Psoas muscle (tissue), 8 donors: ENCODE data around the gene DDIT3. TPM values are rescaled to one million over a fixed set of nuclear protein-coding genes. Genes with fewer than 3 reads are reported as not detected.
"Not testable (repeated sequence)": the region's sequence is repeated elsewhere in the genome, so short reads cannot be mapped to it uniquely, and the experiment has no call there.

Experiments
- ATAC-seq, 4 donors: fragments of 200-7000 bp; cut with Tn5 transposase; one replicate each; pipeline ENCODE4 v1.9.1; 2020; ENCODE audit warnings: moderate library complexity in 3 of 4, mild to moderate bottlenecking in 2 of 4
- DNase-seq, 2 donors: peaks; one replicate each; pipeline ENCODE4 v3.0.0-alpha.2; 2020
- H3K27ac ChIP-seq: fragments of 200-600 bp; one replicate; pipeline ENCODE4 v1.8.0; 2022
- H3K27me3 ChIP-seq, 3 donors: fragments of 200-600 bp in 1 of 3; one replicate each; pipeline versions ENCODE4 v1.6.1 to v1.8.0; 2013 to 2022; ENCODE audit warnings: low read length in 2 of 3, mild to moderate bottlenecking in 2 of 3, moderate library complexity in 1 of 3; ENCODE audit not compliant: insufficient read depth in 3 of 3
- H3K36me3 ChIP-seq, 2 donors: fragments of 200-600 bp in 1 of 2; one replicate each; pipeline versions ENCODE4 v1.6.1 to v1.8.0; 2013 to 2022; ENCODE audit warnings: low read depth in 1 of 2, mild to moderate bottlenecking in 1 of 2, moderate library complexity in 1 of 2; ENCODE audit not compliant: insufficient read depth in 1 of 2
- H3K4me1 ChIP-seq: fragments of 200-600 bp; one replicate; pipeline ENCODE4 v1.8.0; 2022
- H3K4me3 ChIP-seq: fragments of 200-600 bp; one replicate; pipeline ENCODE4 v1.8.0; 2022; ENCODE audit warnings: mild to moderate bottlenecking
- H3K9me3 ChIP-seq: fragments of 200-600 bp; one replicate; pipeline ENCODE4 v1.8.0; 2022
- WGBS, 3 donors: extraction: QIAGEN DNeasy Blood & Tissue Kit; methylation state at CpG; one replicate each; pipeline versions ENCODE4 v1.1.6 to v1.1.7; 2013; 5-methylcytosine and 5-hydroxymethylcytosine counted together
- intact Hi-C, 2 donors: fragments of 100-400 bp; cut with DNase I; formaldehyde crosslinking; loops; one replicate each; pipeline versions ENCODE4 v1.11.0 to v1.14.2; 2022
- polyA plus RNA-seq, 3 donors: library from polyadenylated mRNA; stranded (reverse); fragments of 200-250 nt; gene quantifications; one replicate each; pipeline ENCODE4 v1.2.3, GENCODE V29; 2013
- total RNA-seq, 4 donors: library from RNA; stranded (reverse); fragmentation: NEBNext Ultra II Directional in 2 of 4; extraction: Animal tissue kit (Norgen Biotek cat#: 25700) in 2 of 4; gene quantifications; one replicate each; pipeline versions ENCODE4 v1.2.1 to v1.2.4, GENCODE V29; 2021 to 2023
- TF ChIP-seq, protein P1 (sequence below): fragments of 200-600 bp; IDR thresholded peaks from one replicate; pipeline ENCODE4 v1.8.0; 2022; ENCODE audit warnings: antibody characterized with exemption
- donor health status: healthy with polysubstance abuse.
- donor health status: DM: no; HTN: no; CAD: no; lungs with moderate emphysema.
- donor health status: Bipolar disorder and iron deficiency.
- donor health status: healthy.
- donor health status: DM: yes; HTN: yes; CAD: no.
- donor health status: DM: no; HTN: no; CAD: no.
- donor health status: DM: no; HTN: no; CAD: no.
- donor health status: DM: yes; HTN: yes; CAD: no.

Gene DDIT3
- total and polyA plus RNA-seq, 7 donors, result 11.1 to 224 (median 59.5) TPM

DNA sequence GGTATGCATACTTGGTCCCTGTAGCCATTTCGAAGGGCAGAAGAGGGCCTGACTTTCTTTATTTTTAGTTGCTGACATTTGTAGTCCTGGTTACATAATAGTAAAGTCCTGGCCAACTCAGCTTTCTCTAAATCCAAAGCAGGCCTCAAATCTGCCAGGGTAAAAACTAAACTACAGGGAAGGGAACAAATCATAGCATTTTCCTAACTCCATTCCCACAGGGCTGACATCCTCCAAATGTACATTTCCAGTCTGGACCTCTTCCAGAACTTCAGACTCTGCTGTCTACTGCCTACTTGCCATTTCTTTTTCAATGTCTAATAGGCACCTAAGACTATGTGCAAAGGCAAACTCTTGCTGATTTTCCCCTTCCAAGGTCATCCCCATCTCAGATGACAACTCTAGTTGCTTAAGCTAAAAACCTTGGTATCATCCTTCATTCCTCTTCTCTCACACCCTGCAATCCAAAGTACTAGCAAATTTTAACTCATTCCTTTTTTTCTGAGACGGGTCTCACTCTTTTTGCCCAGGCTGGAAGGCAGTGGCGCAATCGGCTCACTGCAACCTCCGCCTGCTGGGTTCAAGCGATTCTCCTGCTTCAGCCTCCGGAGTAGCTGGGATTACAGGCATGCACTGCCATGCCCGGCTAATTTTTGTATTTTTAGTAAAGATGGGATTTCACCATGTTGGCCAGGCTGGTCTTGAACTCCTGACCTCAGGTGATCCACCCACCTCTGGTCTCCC, 2.0 kb downstream of the DDIT3 start:
- no peaks in the 10 kb centered on the region for H3K27me3 ChIP-seq
- H3K36me3 ChIP-seq, result peaks cover 11 to 48% of the 10 kb centered on the region in 2 donors
- no peak for ATAC-seq
- no peak for DNase-seq
- H3K4me3 ChIP-seq, result peak overlapping the region; percentile 96
- TF ChIP-seq, protein P1, sequence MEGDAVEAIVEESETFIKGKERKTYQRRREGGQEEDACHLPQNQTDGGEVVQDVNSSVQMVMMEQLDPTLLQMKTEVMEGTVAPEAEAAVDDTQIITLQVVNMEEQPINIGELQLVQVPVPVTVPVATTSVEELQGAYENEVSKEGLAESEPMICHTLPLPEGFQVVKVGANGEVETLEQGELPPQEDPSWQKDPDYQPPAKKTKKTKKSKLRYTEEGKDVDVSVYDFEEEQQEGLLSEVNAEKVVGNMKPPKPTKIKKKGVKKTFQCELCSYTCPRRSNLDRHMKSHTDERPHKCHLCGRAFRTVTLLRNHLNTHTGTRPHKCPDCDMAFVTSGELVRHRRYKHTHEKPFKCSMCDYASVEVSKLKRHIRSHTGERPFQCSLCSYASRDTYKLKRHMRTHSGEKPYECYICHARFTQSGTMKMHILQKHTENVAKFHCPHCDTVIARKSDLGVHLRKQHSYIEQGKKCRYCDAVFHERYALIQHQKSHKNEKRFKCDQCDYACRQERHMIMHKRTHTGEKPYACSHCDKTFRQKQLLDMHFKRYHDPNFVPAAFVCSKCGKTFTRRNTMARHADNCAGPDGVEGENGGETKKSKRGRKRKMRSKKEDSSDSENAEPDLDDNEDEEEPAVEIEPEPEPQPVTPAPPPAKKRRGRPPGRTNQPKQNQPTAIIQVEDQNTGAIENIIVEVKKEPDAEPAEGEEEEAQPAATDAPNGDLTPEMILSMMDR, result no peak
- H3K9me3 ChIP-seq, result no peaks in the 10 kb centered on the region
- H3K4me1 ChIP-seq, result peaks cover 35% of the 10 kb centered on the region
- intact Hi-C loops, result no loop called here
- peak overlapping the region; percentile 100 for H3K27ac ChIP-seq
- WGBS, 3 donors, result 23 to 55% (median 29%) methylated on average over 8 of the region's 8 CpGs

DNA sequence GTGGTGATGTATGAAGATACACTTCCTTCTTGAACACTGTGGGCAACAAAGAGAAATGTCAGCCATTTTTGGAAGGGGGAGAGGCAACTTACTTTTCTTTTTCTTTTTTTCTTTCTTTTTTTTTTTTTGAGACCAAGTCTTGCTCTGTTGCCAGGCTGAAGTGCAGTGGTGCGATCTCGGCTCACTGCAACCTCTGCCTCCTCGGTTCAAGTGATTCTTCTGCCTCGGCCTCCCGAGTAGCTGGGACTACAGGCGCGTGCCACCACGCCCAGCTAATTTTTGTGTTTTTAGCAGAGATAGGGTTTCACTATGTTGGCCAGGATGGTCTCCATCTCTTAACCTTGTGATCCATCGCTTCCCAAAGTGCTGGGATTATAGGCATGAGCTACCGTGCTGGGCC, 2.6 kb downstream of the DDIT3 start:
- 55 to 79% (median 60%) methylated on average over 10 of the region's 10 CpGs for WGBS, 3 donors
- intact Hi-C loops, ATAC-seq, DNase-seq, H3K9me3 ChIP-seq, H3K27me3 ChIP-seq: not testable (repeated sequence)
- H3K4me1 ChIP-seq, result peaks cover 35% of the 10 kb centered on the region
- peaks cover 12 to 54% of the 10 kb centered on the region in 2 donors for H3K36me3 ChIP-seq
- H3K27ac ChIP-seq, result peak overlapping the region; percentile 100
- peak overlapping the region; percentile 96 for H3K4me3 ChIP-seq

DNA sequence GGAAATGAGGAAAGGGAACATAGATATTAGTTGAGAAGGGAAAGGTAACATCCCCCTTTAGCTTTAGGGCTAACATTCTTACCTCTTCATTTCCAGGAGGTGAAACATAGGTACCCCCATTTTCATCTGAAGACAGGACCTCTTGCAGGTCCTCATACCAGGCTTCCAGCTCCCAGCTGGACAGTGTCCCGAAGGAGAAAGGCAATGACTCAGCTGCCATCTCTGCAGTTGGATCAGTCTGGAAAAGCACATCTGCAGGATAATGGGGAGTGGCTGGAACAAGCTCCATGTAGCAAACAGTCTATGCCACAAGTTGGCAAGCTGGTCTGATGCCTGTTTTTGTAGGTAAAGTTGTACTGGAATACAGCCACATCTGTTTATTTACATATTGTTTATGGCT, 3.1 kb downstream of the DDIT3 start:
- peak overlapping the region; percentile 100 for H3K27ac ChIP-seq
- H3K27me3 ChIP-seq, result no peaks in the 10 kb centered on the region
- peak overlapping the region; percentile 96 for H3K4me3 ChIP-seq
- intact Hi-C loops, result no loop called here
- 19 to 29% (median 24%) methylated on average over 1 of the region's 1 CpG for WGBS, 3 donors
- H3K9me3 ChIP-seq, result no peaks in the 10 kb centered on the region
- DNase-seq (no peak), ATAC-seq (no peak)
- H3K36me3 ChIP-seq, result peaks cover 15 to 59% of the 10 kb centered on the region in 2 donors
- TF ChIP-seq, protein P1, result no peak
- peaks cover 35% of the 10 kb centered on the region for H3K4me1 ChIP-seq

DNA sequence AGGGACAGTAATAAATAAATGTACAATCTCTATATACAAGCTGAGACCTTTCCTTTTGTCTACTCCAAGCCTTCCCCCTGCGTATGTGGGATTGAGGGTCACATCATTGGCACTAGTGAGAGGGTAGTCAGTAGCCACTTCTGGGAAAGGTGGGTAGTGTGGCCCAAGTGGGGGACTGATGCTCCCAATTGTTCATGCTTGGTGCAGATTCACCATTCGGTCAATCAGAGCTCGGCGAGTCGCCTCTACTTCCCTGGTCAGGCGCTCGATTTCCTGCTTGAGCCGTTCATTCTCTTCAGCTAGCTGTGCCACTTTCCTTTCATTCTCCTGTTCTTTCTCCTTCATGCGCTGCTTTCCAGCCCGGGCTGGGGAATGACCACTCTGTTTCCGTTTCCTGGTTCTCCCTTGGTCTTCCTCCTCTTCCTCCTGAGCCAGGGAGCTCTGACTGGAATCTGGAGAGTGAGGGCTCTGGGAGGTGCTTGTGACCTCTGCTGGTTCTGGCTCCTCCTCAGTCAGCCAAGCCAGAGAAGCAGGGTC, 3.6 kb downstream of the DDIT3 start:
- ATAC-seq (no peak), DNase-seq (no peak)
- peaks cover 35% of the 10 kb centered on the region for H3K4me1 ChIP-seq
- peak overlapping the region; percentile 100 for H3K27ac ChIP-seq
- WGBS, 3 donors, result 81 to 85% (median 82%) methylated on average over 11 of the region's 11 CpGs
- no peaks in the 10 kb centered on the region for H3K9me3 ChIP-seq
- no peak overlapping the region for H3K4me3 ChIP-seq
- H3K36me3 ChIP-seq, result peaks cover 15 to 64% of the 10 kb centered on the region in 2 donors
- TF ChIP-seq, protein P1, result no peak
- intact Hi-C loops, result no loop called here
- no peaks in the 10 kb centered on the region for H3K27me3 ChIP-seq

DNA sequence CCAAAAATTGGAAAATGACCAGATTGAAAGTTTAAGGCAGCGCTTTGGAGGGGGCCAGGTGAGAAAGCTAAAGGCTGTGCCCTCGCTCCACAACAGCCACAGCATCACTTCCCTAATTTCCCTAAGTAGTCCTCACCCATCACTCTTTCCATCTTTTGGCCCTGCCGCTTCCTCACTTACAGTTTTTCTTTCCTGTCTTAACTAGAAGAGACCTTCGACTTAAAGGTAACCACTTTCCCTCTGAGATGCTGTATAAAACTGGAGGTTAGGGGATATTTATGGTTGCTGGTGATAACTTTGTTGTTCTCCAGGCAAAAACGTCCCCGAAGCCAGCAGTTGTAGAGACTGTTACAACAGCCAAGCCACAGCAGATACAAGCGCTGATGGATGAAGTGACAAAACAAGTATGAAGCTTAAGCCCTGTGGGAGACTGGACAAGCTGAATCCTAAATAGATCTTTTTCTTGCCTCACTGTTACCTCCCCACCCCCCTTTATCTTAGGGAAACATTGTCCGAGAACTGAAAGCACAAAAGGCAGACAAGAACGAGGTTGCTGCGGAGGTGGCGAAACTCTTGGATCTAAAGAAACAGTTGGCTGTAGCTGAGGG, 4.3 kb downstream of the DDIT3 start:
- Histone ChIP-seq H3K27ac (peak overlapping the region; percentile 100), H3K27me3 (no peaks in the 10 kb centered on the region), H3K4me1 (peaks cover 28% of the 10 kb centered on the region), H3K36me3 (peaks cover 15 to 71% of the 10 kb centered on the region in 2 donors), H3K9me3 (no peaks in the 10 kb centered on the region), H3K4me3 (no peak overlapping the region)
- DNase-seq, result no peak
- TF ChIP-seq, protein P1, result no peak
- no peak for ATAC-seq
- intact Hi-C loops, result no loop called here
- WGBS, 3 donors, result 76 to 86% (median 79%) methylated on average over 11 of the region's 11 CpGs
